Lung (tissue), 12 donors: ENCODE data around the gene KDM2B. TPM values are rescaled to one million over a fixed set of nuclear protein-coding genes. Genes with fewer than 3 reads are reported as not detected.

ENCODE experiments used
- ATAC-seq: fragments of 200-7000 bp; cut with Tn5 transposase; one replicate; pipeline ENCODE4 v1.9.1; 2020; ENCODE audit warnings: moderate number of reproducible peaks; ENCODE audit not compliant: insufficient read depth, low FRiP score
- DNase-seq, 3 donors: peaks; one replicate each; pipeline ENCODE4 v3.0.0-alpha.2; 2013 to 2017
- H3K27ac ChIP-seq, 2 donors: one replicate each; pipeline ENCODE4 v1.5.1; 2013; ENCODE audit warnings: mild to moderate bottlenecking in 2 of 2, moderate library complexity in 2 of 2, control low read depth in 1 of 2, inconsistent platforms in 1 of 2, low read depth in 1 of 2, low read length in 1 of 2
- H3K27me3 ChIP-seq, 3 donors: one replicate each; pipeline ENCODE4 v1.5.1; 2013; ENCODE audit warnings: low read length in 2 of 3; ENCODE audit not compliant: control insufficient read depth in 3 of 3, insufficient read depth in 3 of 3
- H3K36me3 ChIP-seq, 4 donors: one replicate each; pipeline ENCODE4 v1.5.1; 2013; ENCODE audit warnings: low read length in 4 of 4, mild to moderate bottlenecking in 1 of 4, moderate library complexity in 1 of 4; ENCODE audit not compliant: control insufficient read depth in 4 of 4, insufficient read depth in 4 of 4
- H3K4me1 ChIP-seq, 5 donors: one replicate each; pipeline ENCODE4 v1.5.1; 2013; ENCODE audit warnings: low read length in 5 of 5, mild to moderate bottlenecking in 2 of 5, moderate library complexity in 1 of 5; ENCODE audit not compliant: control insufficient read depth in 5 of 5, insufficient read depth in 5 of 5
- H3K4me3 ChIP-seq: one replicate; pipeline ENCODE4 v1.5.1; 2013; ENCODE audit warnings: mild to moderate bottlenecking, control low read depth, moderate library complexity
- H3K9ac ChIP-seq, 2 donors: one replicate each; pipeline ENCODE4 v1.5.1; 2013; ENCODE audit warnings: low read length in 2 of 2, control low read depth in 1 of 2; ENCODE audit not compliant: insufficient read depth in 1 of 2
- H3K9me3 ChIP-seq, 4 donors: one replicate each; pipeline ENCODE4 v1.5.1; 2013; ENCODE audit warnings: low read length in 3 of 4, mild to moderate bottlenecking in 1 of 4, moderate library complexity in 1 of 4; ENCODE audit not compliant: control insufficient read depth in 4 of 4, insufficient read depth in 3 of 4
- CTCF ChIP-seq: IDR thresholded peaks from 2 replicates; pipeline ENCODE4 v1.5.1; 2012; ENCODE audit warnings: mild to moderate bottlenecking; ENCODE audit errors: control extremely low read depth, extremely low read depth
- WGBS, 2 donors: extraction: QIAGEN DNeasy Blood & Tissue Kit; methylation state at CpG; one replicate each; pipeline ENCODE4 v1.1.7; 2013; 5-methylcytosine and 5-hydroxymethylcytosine counted together
- polyA plus RNA-seq, 2 donors: library from polyadenylated mRNA; stranded (reverse); fragments of 200-250 nt; gene quantifications; one replicate each; pipeline ENCODE4 v1.2.1, GENCODE V29; 2013
- total RNA-seq, 2 donors: library from RNA; depleted of rRNA in 1 of 2; stranded (reverse); fragments of >200 nt in 1 of 2; gene quantifications; one replicate each; pipeline ENCODE4 v1.2.1, GENCODE V29; 2014 to 2021
- donor health status: control.
- donor health status: control.
- donor health status: Bipolar disorder and iron deficiency.
- donor health status: healthy.
- donor health status: DM: yes; HTN: yes; CAD: no.

Gene KDM2B
- total and polyA plus RNA-seq, 4 donors = 13.8 to 44.5 (median 24.6) TPM

- Histone ChIP-seq H3K9me3 (no peaks in the 10 kb centered on the region), H3K36me3 (peaks cover 0 to 17% (median 8%) of the 10 kb centered on the region in 4 donors), H3K27ac (no peak overlapping the region), H3K27me3 (no peaks in the 10 kb centered on the region), H3K9ac (no peak overlapping the region), H3K4me1 (peaks cover 0 to 22% (median 0%) of the 10 kb centered on the region in 5 donors), H3K4me3 (no peak overlapping the region)
- DNase-seq (no peak), ATAC-seq (no peak)
- WGBS, 2 donors = 93% methylated on average over 9 of the region's 9 CpGs
- TF ChIP-seq CTCF = no peak
Observed at GRCh38 chr12:121571920-121572319, 8.9 kb downstream of the KDM2B start.

- H3K27ac ChIP-seq = no peak overlapping the region
Observed at GRCh38 chr12:121570467-121571283, 10.1 kb downstream of the KDM2B start.

GRCh38 chr12:121568971-121569751 lies 11.7 kb downstream of the KDM2B start:
- Histone ChIP-seq H3K9me3 (no peaks in the 10 kb centered on the region), H3K36me3 (peaks cover 0 to 7% (median 3%) of the 10 kb centered on the region in 4 donors), H3K27me3 (no peaks in the 10 kb centered on the region), H3K4me3 (no peak overlapping the region), H3K9ac (peak overlapping the region; percentile 1 to 28), H3K4me1 (peaks cover 0 to 11% (median 0%) of the 10 kb centered on the region in 5 donors), H3K27ac (peak overlapping the region in 1 of 2 donors; percentile 45)
- no peak for TF ChIP-seq CTCF
- 66 to 82% methylated on average over 13 of the region's 13 CpGs for WGBS, 2 donors
- DNase-seq = peak; percentile 69 to 73 (median 70)
- ATAC-seq = no peak

More at GRCh38 chr12:121570467-121571283, 10.1 kb downstream of the KDM2B start:
- H3K27me3 ChIP-seq = no peaks in the 10 kb centered on the region
- H3K9ac ChIP-seq = no peak overlapping the region
- WGBS, 2 donors = 88 to 90% methylated on average over 5 of the region's 5 CpGs
- TF ChIP-seq CTCF = no peak
- ATAC-seq = no peak
- H3K9me3 ChIP-seq = no peaks in the 10 kb centered on the region
- no peak overlapping the region for H3K4me3 ChIP-seq
- H3K36me3 ChIP-seq = peaks cover 0 to 14% (median 8%) of the 10 kb centered on the region in 4 donors
- DNase-seq = no peak
- peaks cover 0 to 11% (median 0%) of the 10 kb centered on the region in 5 donors for H3K4me1 ChIP-seq
